IPS DF 6.9 (cell line): ENCODE results near the gene PHF2.

Source experiments
- DNase-seq: peaks from one replicate; pipeline ENCODE4 v3.0.0-alpha.2; 2013; ENCODE audit warnings: low read depth, low spot score
- H3K27ac ChIP-seq: one replicate; pipeline ENCODE4 v1.5.1; 2013; ENCODE audit warnings: low read length, control low read depth
- H3K27me3 ChIP-seq: 2 replicates; pipeline ENCODE4 v1.6.1; 2013; ENCODE audit warnings: mild to moderate bottlenecking, low read length; ENCODE audit not compliant: control insufficient read depth, insufficient read depth
- H3K36me3 ChIP-seq: 2 replicates; pipeline ENCODE4 v1.6.1; 2013; ENCODE audit warnings: low read length; ENCODE audit not compliant: control insufficient read depth, insufficient read depth
- H3K4me1 ChIP-seq: 2 replicates; pipeline ENCODE4 v1.6.1; 2013; ENCODE audit warnings: low read length; ENCODE audit not compliant: control insufficient read depth, insufficient read depth
- H3K4me3 ChIP-seq: 2 replicates; pipeline ENCODE4 v1.5.1; 2013; ENCODE audit warnings: mild to moderate bottlenecking, low read length
- H3K9me3 ChIP-seq: 2 replicates; pipeline ENCODE4 v1.6.1; 2013; ENCODE audit warnings: low read length, inconsistent platforms; ENCODE audit not compliant: control insufficient read depth, insufficient read depth
- WGBS: extraction: QIAGEN DNeasy Blood & Tissue Kit; methylation state at CpG from one replicate; pipeline ENCODE4 v1.1.7; 2013; ENCODE audit warnings: mixed read lengths, missing lambda C conversion rate; ENCODE audit not compliant: insufficient read length, insufficient coverage; 5-methylcytosine and 5-hydroxymethylcytosine counted together

The PHF2 gene

GRCh38 chr9:93659044-93659836, 82.9 kb downstream of the PHF2 start:
- H3K9me3 ChIP-seq: no peaks in the 10 kb centered on the region
- H3K36me3 ChIP-seq: peaks cover 6% of the 10 kb centered on the region
- no peak overlapping the region for H3K4me3 ChIP-seq
- WGBS: no CpG with 5 or more reads among the region's 12 CpGs
- no peak overlapping the region for H3K27ac ChIP-seq
- DNase-seq: no peak
- no peaks in the 10 kb centered on the region for H3K4me1 ChIP-seq
- H3K27me3 ChIP-seq: no peaks in the 10 kb centered on the region

GRCh38 chr9:93659837-93660177, 83.4 kb downstream of the PHF2 start:
- no CpG with 5 or more reads among the region's 4 CpGs for WGBS

GRCh38 chr9:93660352-93661046, 84.1 kb downstream of the PHF2 start:
- peaks cover 3% of the 10 kb centered on the region; the same call in 1 of the 2 replicates for H3K36me3 ChIP-seq

More at GRCh38 chr9:93659837-93660177, 83.4 kb downstream of the PHF2 start:
- Histone ChIP-seq H3K27ac (no peak overlapping the region), H3K36me3 (peaks cover 3% of the 10 kb centered on the region; the same call in 1 of the 2 replicates), H3K4me3 (no peak overlapping the region), H3K9me3 (no peaks in the 10 kb centered on the region), H3K4me1 (no peaks in the 10 kb centered on the region), H3K27me3 (no peaks in the 10 kb centered on the region)
- no peak for DNase-seq

GRCh38 chr9:93661591-93661990, 85.2 kb downstream of the PHF2 start:
- no peak for DNase-seq
- no peaks in the 10 kb centered on the region for H3K27me3 ChIP-seq
- no peak overlapping the region for H3K4me3 ChIP-seq
- no peaks in the 10 kb centered on the region; the same call in 1 of the 2 replicates for H3K4me1 ChIP-seq
- H3K27ac ChIP-seq: no peak overlapping the region
- peaks cover 3% of the 10 kb centered on the region; the same call in 1 of the 2 replicates for H3K36me3 ChIP-seq
- WGBS: 100% methylated on average over 1 of the region's 1 CpG
- H3K9me3 ChIP-seq: no peaks in the 10 kb centered on the region

More at GRCh38 chr9:93660352-93661046, 84.1 kb downstream of the PHF2 start:
- no peak for DNase-seq
- no peak overlapping the region for H3K27ac ChIP-seq
- no peaks in the 10 kb centered on the region for H3K27me3 ChIP-seq
- WGBS: no CpG with 5 or more reads among the region's 5 CpGs
- H3K9me3 ChIP-seq: no peaks in the 10 kb centered on the region
- no peaks in the 10 kb centered on the region for H3K4me1 ChIP-seq
- no peak overlapping the region for H3K4me3 ChIP-seq

GRCh38 chr9:93662016-93662638, 85.7 kb downstream of the PHF2 start:
- Histone ChIP-seq H3K4me3 (no peak overlapping the region), H3K9me3 (no peaks in the 10 kb centered on the region), H3K27ac (no peak overlapping the region), H3K36me3 (peaks cover 3% of the 10 kb centered on the region; the same call in 1 of the 2 replicates), H3K27me3 (no peaks in the 10 kb centered on the region), H3K4me1 (no peaks in the 10 kb centered on the region; the same call in 1 of the 2 replicates)
- 97% methylated on average over 3 of the region's 4 CpGs for WGBS
- no peak for DNase-seq

- Histone ChIP-seq H3K27me3 (no peaks in the 10 kb centered on the region), H3K27ac (no peak overlapping the region), H3K36me3 (peaks cover 3% of the 10 kb centered on the region; the same call in 1 of the 2 replicates), H3K4me1 (no peaks in the 10 kb centered on the region; the same call in 1 of the 2 replicates), H3K4me3 (no peak overlapping the region), H3K9me3 (no peaks in the 10 kb centered on the region)
- WGBS: no CpG with 5 or more reads among the region's 9 CpGs
- no peak for DNase-seq
These were observed 86.7 kb downstream of the PHF2 start for GRCh38 chr9:93662952-93663572.

GRCh38 chr9:93663877-93664548, 87.6 kb downstream of the PHF2 start:
- H3K36me3 ChIP-seq: no peaks in the 10 kb centered on the region
- H3K27ac ChIP-seq: no peak overlapping the region
- no peak for DNase-seq
- no peak overlapping the region for H3K4me3 ChIP-seq
- H3K9me3 ChIP-seq: no peaks in the 10 kb centered on the region
- H3K4me1 ChIP-seq: no peaks in the 10 kb centered on the region; the same call in 1 of the 2 replicates
- no peaks in the 10 kb centered on the region for H3K27me3 ChIP-seq
- no CpG with 5 or more reads among the region's 16 CpGs for WGBS

- Histone ChIP-seq H3K4me3 (no peak overlapping the region), H3K36me3 (no peaks in the 10 kb centered on the region), H3K4me1 (no peaks in the 10 kb centered on the region; the same call in 1 of the 2 replicates), H3K9me3 (no peaks in the 10 kb centered on the region), H3K27ac (no peak overlapping the region), H3K27me3 (no peaks in the 10 kb centered on the region)
- DNase-seq: no peak
- no CpG with 5 or more reads among the region's 15 CpGs for WGBS
These were observed 88.3 kb downstream of the PHF2 start for GRCh38 chr9:93664549-93665120.

GRCh38 chr9:93665128-93665636, 88.8 kb downstream of the PHF2 start:
- DNase-seq: no peak
- H3K27me3 ChIP-seq: no peaks in the 10 kb centered on the region
- H3K9me3 ChIP-seq: no peaks in the 10 kb centered on the region
- no peak overlapping the region for H3K4me3 ChIP-seq
- no peaks in the 10 kb centered on the region for H3K36me3 ChIP-seq
- no CpG with 5 or more reads among the region's 9 CpGs for whole genome bisulfite sequencing
- H3K4me1 ChIP-seq: no peaks in the 10 kb centered on the region; the same call in 1 of the 2 replicates
- H3K27ac ChIP-seq: no peak overlapping the region
